OCI-LY1 (cell line): Measurements from ENCODE around the gene CELF2.

Source experiments
- EZH2 ChIP-seq: fragments of 200-600 bp; sonication (generic), shearing (Covaris generic); IDR thresholded peaks from 2 replicates; pipeline ENCODE4 v1.8.0; 2017; ENCODE audit warnings: borderline replicate concordance, mixed run types, mild to moderate bottlenecking, antibody characterized with exemption, low read length, moderate library complexity, mixed read lengths
- TF ChIP-seq, protein P1 (sequence below): fragments of 200-600 bp; sonication (generic), shearing (Covaris generic); IDR thresholded peaks from 2 replicates; pipeline ENCODE4 v1.5.1; 2017; ENCODE audit warnings: mild to moderate bottlenecking, antibody characterized with exemption, low read length, moderate library complexity, mixed read lengths

DNA sequence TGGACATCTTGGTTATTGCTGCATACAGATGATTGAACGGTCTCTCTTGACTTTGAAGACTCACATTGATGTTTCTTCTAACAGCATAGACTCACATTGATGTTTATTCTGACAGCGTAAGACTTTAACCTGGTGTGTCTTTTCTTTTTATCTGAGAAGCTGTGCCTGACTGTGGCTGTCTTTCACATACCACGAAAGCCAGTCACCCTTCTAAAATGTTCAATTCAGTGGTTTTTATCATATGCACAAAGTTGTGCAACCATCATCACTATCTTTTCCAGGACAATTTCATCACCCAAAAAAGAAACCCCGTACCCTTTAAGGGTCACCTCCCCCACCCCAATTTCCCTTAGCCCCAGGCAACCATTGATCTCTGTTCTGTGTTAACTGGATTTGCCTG lies 24.7 kb downstream of the CELF2 start:
- TF ChIP-seq, protein P1, sequence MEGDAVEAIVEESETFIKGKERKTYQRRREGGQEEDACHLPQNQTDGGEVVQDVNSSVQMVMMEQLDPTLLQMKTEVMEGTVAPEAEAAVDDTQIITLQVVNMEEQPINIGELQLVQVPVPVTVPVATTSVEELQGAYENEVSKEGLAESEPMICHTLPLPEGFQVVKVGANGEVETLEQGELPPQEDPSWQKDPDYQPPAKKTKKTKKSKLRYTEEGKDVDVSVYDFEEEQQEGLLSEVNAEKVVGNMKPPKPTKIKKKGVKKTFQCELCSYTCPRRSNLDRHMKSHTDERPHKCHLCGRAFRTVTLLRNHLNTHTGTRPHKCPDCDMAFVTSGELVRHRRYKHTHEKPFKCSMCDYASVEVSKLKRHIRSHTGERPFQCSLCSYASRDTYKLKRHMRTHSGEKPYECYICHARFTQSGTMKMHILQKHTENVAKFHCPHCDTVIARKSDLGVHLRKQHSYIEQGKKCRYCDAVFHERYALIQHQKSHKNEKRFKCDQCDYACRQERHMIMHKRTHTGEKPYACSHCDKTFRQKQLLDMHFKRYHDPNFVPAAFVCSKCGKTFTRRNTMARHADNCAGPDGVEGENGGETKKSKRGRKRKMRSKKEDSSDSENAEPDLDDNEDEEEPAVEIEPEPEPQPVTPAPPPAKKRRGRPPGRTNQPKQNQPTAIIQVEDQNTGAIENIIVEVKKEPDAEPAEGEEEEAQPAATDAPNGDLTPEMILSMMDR, result no peak
- TF ChIP-seq EZH2, result no peak
